Activated CD8-positive, alpha-beta memory T cell treated with anti-CD3 and anti-CD28 coated beads for 1 hour (primary cell): Measurements from ENCODE around the gene OVOL3.

ENCODE experiments used
- DNase-seq, 2 donors: peaks; one replicate each; pipeline ENCODE4 v3.0.0-alpha.2; 2020; ENCODE audit warnings: low read depth in 1 of 2; ENCODE audit errors: extremely low read depth in 1 of 2

OVOL3 gene

GRCh38 chr19:36160821-36161596, 50.1 kb downstream of the OVOL3 start:
- no peak for DNase-seq
